HUES6 (cell line): ENCODE results near the gene IGFL4.

Experiments
- H3K27ac ChIP-seq: 2 replicates; pipeline ENCODE4 v1.7.0; 2013; ENCODE audit warnings: low read depth, mild to moderate bottlenecking, low read length, inconsistent platforms
- H3K27me3 ChIP-seq: 2 replicates; pipeline ENCODE4 v1.6.1; 2013; ENCODE audit warnings: low read length; ENCODE audit not compliant: control insufficient read depth, insufficient read depth
- H3K36me3 ChIP-seq: 2 replicates; pipeline ENCODE4 v1.6.1; 2013; ENCODE audit warnings: low read length; ENCODE audit not compliant: control insufficient read depth, insufficient read depth
- H3K4me1 ChIP-seq: 2 replicates; pipeline ENCODE4 v1.6.1; 2013; ENCODE audit warnings: low read length; ENCODE audit not compliant: control insufficient read depth, insufficient read depth
- H3K4me3 ChIP-seq: 2 replicates; pipeline ENCODE4 v1.5.1; 2013; ENCODE audit warnings: low read depth, low read length
- H3K9ac ChIP-seq: one replicate; pipeline ENCODE4 v1.6.1; 2013; ENCODE audit warnings: mild to moderate bottlenecking, low read length
- H3K9me3 ChIP-seq: 2 replicates; pipeline ENCODE4 v1.6.1; 2013; ENCODE audit warnings: low read depth, low read length; ENCODE audit not compliant: control insufficient read depth, insufficient read depth

The IGFL4 gene

GRCh38 chr19:46018729-46019251, 22.0 kb downstream of the IGFL4 start:
- no peak overlapping the region for H3K4me3 ChIP-seq
- H3K36me3 ChIP-seq = 0 out of 2 replicates have a peak, but pooled peaks cover 6% of the 10 kb centered on the region
- H3K4me1 ChIP-seq = peaks cover 27% of the 10 kb centered on the region
- no peaks in the 10 kb centered on the region for H3K9me3 ChIP-seq
- no peak overlapping the region for H3K9ac ChIP-seq
- no peak overlapping the region for H3K27ac ChIP-seq
- H3K27me3 ChIP-seq = peaks cover 27% of the 10 kb centered on the region

- no peak overlapping the region for H3K9ac ChIP-seq
- H3K27ac ChIP-seq = no peak overlapping the region
- no peaks in the 10 kb centered on the region for H3K9me3 ChIP-seq
- 0 out of 2 replicates have a peak, but pooled peaks cover 6% of the 10 kb centered on the region for H3K36me3 ChIP-seq
- peaks cover 32% of the 10 kb centered on the region for H3K27me3 ChIP-seq
- no peak overlapping the region for H3K4me3 ChIP-seq
- peaks cover 27% of the 10 kb centered on the region for H3K4me1 ChIP-seq
Measured at GRCh38 chr19:46017874-46018675, 22.7 kb downstream of the IGFL4 start.

GRCh38 chr19:46017095-46017429, 23.7 kb downstream of the IGFL4 start:
- Histone ChIP-seq H3K36me3 (0 out of 2 replicates have a peak, but pooled peaks cover 6% of the 10 kb centered on the region), H3K4me1 (peaks cover 20% of the 10 kb centered on the region), H3K9ac (no peak overlapping the region), H3K4me3 (no peak overlapping the region), H3K27ac (no peak overlapping the region), H3K9me3 (no peaks in the 10 kb centered on the region), H3K27me3 (peaks cover 32% of the 10 kb centered on the region)

GRCh38 chr19:46016426-46017094, 24.2 kb downstream of the IGFL4 start:
- Histone ChIP-seq H3K9me3 (no peaks in the 10 kb centered on the region), H3K9ac (no peak overlapping the region), H3K4me3 (peak overlapping the region; percentile 59), H3K36me3 (0 out of 2 replicates have a peak, but pooled peaks cover 6% of the 10 kb centered on the region), H3K27me3 (peaks cover 32% of the 10 kb centered on the region), H3K4me1 (peaks cover 17% of the 10 kb centered on the region), H3K27ac (no peak overlapping the region)

- H3K4me3 ChIP-seq = peak overlapping the region; percentile 59
- 0 out of 2 replicates have a peak, but pooled peaks cover 6% of the 10 kb centered on the region for H3K36me3 ChIP-seq
- H3K4me1 ChIP-seq = peaks cover 17% of the 10 kb centered on the region
- H3K27me3 ChIP-seq = peaks cover 32% of the 10 kb centered on the region
- H3K27ac ChIP-seq = no peak overlapping the region
- no peak overlapping the region for H3K9ac ChIP-seq
- H3K9me3 ChIP-seq = no peaks in the 10 kb centered on the region
Measured at GRCh38 chr19:46015687-46016425, 24.9 kb downstream of the IGFL4 start.

GRCh38 chr19:46014941-46015686, 25.7 kb downstream of the IGFL4 start:
- Histone ChIP-seq H3K27me3 (peaks cover 32% of the 10 kb centered on the region), H3K9ac (peak overlapping the region; percentile 38), H3K27ac (no peak overlapping the region), H3K9me3 (no peaks in the 10 kb centered on the region), H3K4me3 (peak overlapping the region; percentile 59), H3K36me3 (peaks cover 6% of the 10 kb centered on the region; the same call in 1 of the 2 replicates), H3K4me1 (peaks cover 17% of the 10 kb centered on the region)

- peak overlapping the region; percentile 48 for H3K4me3 ChIP-seq
- H3K9ac ChIP-seq = peak overlapping the region; percentile 38
Measured at GRCh38 chr19:46014534-46014933, 26.3 kb downstream of the IGFL4 start.

GRCh38 chr19:46009530-46010510, 31.0 kb downstream of the IGFL4 start:
- Histone ChIP-seq H3K36me3 (peaks cover 11% of the 10 kb centered on the region; the same call in 1 of the 2 replicates), H3K4me3 (no peak overlapping the region), H3K27me3 (peaks cover 15% of the 10 kb centered on the region), H3K9me3 (no peaks in the 10 kb centered on the region), H3K4me1 (peaks cover 5% of the 10 kb centered on the region; the same call in 1 of the 2 replicates), H3K9ac (no peak overlapping the region), H3K27ac (no peak overlapping the region)

More at GRCh38 chr19:46014534-46014933, 26.3 kb downstream of the IGFL4 start:
- Histone ChIP-seq H3K9me3 (no peaks in the 10 kb centered on the region), H3K4me1 (peaks cover 17% of the 10 kb centered on the region), H3K27me3 (peaks cover 32% of the 10 kb centered on the region), H3K36me3 (peaks cover 6% of the 10 kb centered on the region; the same call in 1 of the 2 replicates), H3K27ac (no peak overlapping the region)

- Histone ChIP-seq H3K4me3 (no peak overlapping the region), H3K27me3 (no peaks in the 10 kb centered on the region), H3K9me3 (no peaks in the 10 kb centered on the region), H3K9ac (no peak overlapping the region), H3K27ac (no peak overlapping the region), H3K4me1 (no peaks in the 10 kb centered on the region), H3K36me3 (peaks cover 17% of the 10 kb centered on the region; the same call in 1 of the 2 replicates)
Measured at GRCh38 chr19:46006411-46006810, 34.4 kb downstream of the IGFL4 start.
